T-helper 22 cell (primary cell): ENCODE data around the gene LGALS8.

Experiments used
- DNase-seq: peaks from one replicate; pipeline ENCODE4 v3.0.0-alpha.2; 2020; ENCODE audit warnings: low read depth

Gene LGALS8

GRCh38 chr1:236509203-236509602, 14.6 kb upstream of the LGALS8 start:
- DNase-seq: no peak

GRCh38 chr1:236509647-236510401, 14.0 kb upstream of the LGALS8 start:
- no peak for DNase-seq

- no peak for DNase-seq
These were observed 11.9 kb upstream of the LGALS8 start for GRCh38 chr1:236511735-236512418.

- DNase-seq: no peak
These were observed 8.9 kb upstream of the LGALS8 start for GRCh38 chr1:236514703-236515442.

GRCh38 chr1:236515443-236515958, 8.3 kb upstream of the LGALS8 start:
- no peak for DNase-seq

- DNase-seq: peak; percentile 31
These were observed 6.7 kb upstream of the LGALS8 start for GRCh38 chr1:236516929-236517704.

- no peak for DNase-seq
These were observed 5.5 kb upstream of the LGALS8 start for GRCh38 chr1:236518322-236518721.

- no peak for DNase-seq
These were observed 3.3 kb upstream of the LGALS8 start for GRCh38 chr1:236520445-236521005.

GRCh38 chr1:236522937-236523703, 662 bp upstream of the LGALS8 start:
- DNase-seq: no peak

- peak; percentile 57 for DNase-seq
These were observed 536 bp downstream of the LGALS8 start for GRCh38 chr1:236524142-236524894.

GRCh38 chr1:236524895-236525184, 1.1 kb downstream of the LGALS8 start:
- no peak for DNase-seq

GRCh38 chr1:236526079-236526478, 2.3 kb downstream of the LGALS8 start:
- no peak for DNase-seq

GRCh38 chr1:236530286-236530685, 6.5 kb downstream of the LGALS8 start:
- DNase-seq: no peak

GRCh38 chr1:236530959-236531358, 7.2 kb downstream of the LGALS8 start:
- no peak for DNase-seq

- DNase-seq: no peak
These were observed 9.1 kb downstream of the LGALS8 start for GRCh38 chr1:236532850-236533249.

GRCh38 chr1:236534151-236534651, 10.4 kb downstream of the LGALS8 start:
- DNase-seq: peak; percentile 24

GRCh38 chr1:236535190-236535589, 11.4 kb downstream of the LGALS8 start:
- no peak for DNase-seq

GRCh38 chr1:236535662-236536161, 11.9 kb downstream of the LGALS8 start:
- no peak for DNase-seq

- DNase-seq: no peak
These were observed 12.8 kb downstream of the LGALS8 start for GRCh38 chr1:236536540-236536939.
